ENCODE data around the gene OPTC.

DNA sequence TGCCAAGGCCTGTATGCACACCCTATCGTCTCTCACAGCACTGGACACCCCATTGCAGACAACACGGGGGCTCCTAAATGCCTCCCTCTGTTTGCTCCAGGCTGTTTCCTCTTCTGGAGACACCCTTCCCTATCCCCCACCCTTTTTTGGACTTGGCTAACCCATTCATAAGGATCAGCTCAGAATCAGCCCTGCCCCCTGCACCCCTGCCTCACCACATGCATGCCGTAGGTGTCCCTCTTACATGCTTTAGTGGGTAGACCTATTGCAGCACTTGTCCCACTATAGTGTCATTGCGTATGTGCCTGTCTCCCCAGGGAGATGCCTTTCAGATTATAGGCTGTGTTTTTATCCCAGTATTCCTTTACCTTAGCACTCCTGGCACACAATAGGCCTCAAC is 30.9 kb downstream of the OPTC start:
- TF ChIP-seq, protein P1, sequence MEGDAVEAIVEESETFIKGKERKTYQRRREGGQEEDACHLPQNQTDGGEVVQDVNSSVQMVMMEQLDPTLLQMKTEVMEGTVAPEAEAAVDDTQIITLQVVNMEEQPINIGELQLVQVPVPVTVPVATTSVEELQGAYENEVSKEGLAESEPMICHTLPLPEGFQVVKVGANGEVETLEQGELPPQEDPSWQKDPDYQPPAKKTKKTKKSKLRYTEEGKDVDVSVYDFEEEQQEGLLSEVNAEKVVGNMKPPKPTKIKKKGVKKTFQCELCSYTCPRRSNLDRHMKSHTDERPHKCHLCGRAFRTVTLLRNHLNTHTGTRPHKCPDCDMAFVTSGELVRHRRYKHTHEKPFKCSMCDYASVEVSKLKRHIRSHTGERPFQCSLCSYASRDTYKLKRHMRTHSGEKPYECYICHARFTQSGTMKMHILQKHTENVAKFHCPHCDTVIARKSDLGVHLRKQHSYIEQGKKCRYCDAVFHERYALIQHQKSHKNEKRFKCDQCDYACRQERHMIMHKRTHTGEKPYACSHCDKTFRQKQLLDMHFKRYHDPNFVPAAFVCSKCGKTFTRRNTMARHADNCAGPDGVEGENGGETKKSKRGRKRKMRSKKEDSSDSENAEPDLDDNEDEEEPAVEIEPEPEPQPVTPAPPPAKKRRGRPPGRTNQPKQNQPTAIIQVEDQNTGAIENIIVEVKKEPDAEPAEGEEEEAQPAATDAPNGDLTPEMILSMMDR (IDR thresholded peaks at IDR 0.05 in 8 of 11, conservative IDR thresholded peaks at IDR 0.05 in 3 of 11) = no peak
- no peak for TF ChIP-seq POLR2A (IDR thresholded peaks at IDR 0.05)
